ENCODE results near the gene MPLKIP.

GRCh38 chr7:40165216-40165615 lies 30.8 kb upstream of the MPLKIP start:
- no peak for TF ChIP-seq CTCF (IDR thresholded peaks at IDR 0.05; ENCODE audit: insufficient read depth, low read depth, low read length)
- no peak for TF ChIP-seq EZH2 (IDR thresholded peaks at IDR 0.05; ENCODE audit: insufficient read depth, low read length)
